ENCODE results near the gene MACROD1.

DNA sequence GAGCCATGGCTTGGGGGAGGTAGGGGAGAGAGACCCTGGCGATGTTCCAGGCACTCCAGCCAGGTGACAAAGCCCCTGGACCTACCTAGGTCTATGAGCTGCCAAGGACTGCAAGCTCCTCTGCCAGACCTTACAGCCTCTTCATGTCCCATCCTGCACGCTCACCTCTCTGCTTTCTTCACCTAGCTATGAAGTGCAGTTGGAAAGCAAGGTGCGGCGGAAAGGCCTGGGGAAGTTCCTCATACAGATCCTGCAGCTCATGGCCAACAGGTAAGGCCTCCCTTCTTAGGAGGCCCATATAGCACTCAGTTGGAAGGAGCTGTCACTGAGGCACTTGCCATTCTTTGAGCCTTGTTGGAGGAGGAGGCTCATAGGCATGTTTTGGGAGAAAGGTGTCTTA, 213.3 kb downstream of the MACROD1 start:
- TF ChIP-seq, protein P1, sequence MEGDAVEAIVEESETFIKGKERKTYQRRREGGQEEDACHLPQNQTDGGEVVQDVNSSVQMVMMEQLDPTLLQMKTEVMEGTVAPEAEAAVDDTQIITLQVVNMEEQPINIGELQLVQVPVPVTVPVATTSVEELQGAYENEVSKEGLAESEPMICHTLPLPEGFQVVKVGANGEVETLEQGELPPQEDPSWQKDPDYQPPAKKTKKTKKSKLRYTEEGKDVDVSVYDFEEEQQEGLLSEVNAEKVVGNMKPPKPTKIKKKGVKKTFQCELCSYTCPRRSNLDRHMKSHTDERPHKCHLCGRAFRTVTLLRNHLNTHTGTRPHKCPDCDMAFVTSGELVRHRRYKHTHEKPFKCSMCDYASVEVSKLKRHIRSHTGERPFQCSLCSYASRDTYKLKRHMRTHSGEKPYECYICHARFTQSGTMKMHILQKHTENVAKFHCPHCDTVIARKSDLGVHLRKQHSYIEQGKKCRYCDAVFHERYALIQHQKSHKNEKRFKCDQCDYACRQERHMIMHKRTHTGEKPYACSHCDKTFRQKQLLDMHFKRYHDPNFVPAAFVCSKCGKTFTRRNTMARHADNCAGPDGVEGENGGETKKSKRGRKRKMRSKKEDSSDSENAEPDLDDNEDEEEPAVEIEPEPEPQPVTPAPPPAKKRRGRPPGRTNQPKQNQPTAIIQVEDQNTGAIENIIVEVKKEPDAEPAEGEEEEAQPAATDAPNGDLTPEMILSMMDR (IDR thresholded peaks at IDR 0.05) = no peak
- no peak for TF ChIP-seq POLR2A (IDR thresholded peaks at IDR 0.05)
- no peak for TF ChIP-seq EP300 (IDR thresholded peaks at IDR 0.05)
